Activated CD8-positive, alpha-beta T cell treated with anti-CD3 and anti-CD28 coated beads, Interleukin-2, amount 10 ng/mL, durations not matched to agents 7 days and 5 days (primary cell): Measurements from ENCODE around the gene NOTCH1. TPM values are rescaled to one million over a fixed set of nuclear protein-coding genes. Genes with fewer than 3 reads are reported as not detected.

Experiments used
- ATAC-seq: fragments of 150-1000 bp; cut with Tn5 transposase; one replicate; pipeline ENCODE4 v1.10.0; 2021; ENCODE audit warnings: moderate library complexity
- CTCF ChIA-PET: fragments of 350-600 bp; sonication (Branson Sonifier 250); formaldehyde crosslinking; loops from one replicate; lab custom pipeline; 2021; ENCODE audit warnings: antibody characterized with exemption; lab: Charles Lee
- POLR2A ChIA-PET: fragments of 350-600 bp; sonication (Branson Sonifier 250); formaldehyde crosslinking; loops from one replicate; lab custom pipeline; 2021; ENCODE audit warnings: antibody characterized with exemption; lab: Charles Lee
- DNase-seq: peaks from one replicate; pipeline ENCODE4 v3.0.0-alpha.2; 2020
- H3K27ac Mint-ChIP-seq: one replicate; pipeline ENCODE4 v1.8.0; 2021; ENCODE audit warnings: mild to moderate bottlenecking, mixed read lengths
- H3K27me3 Mint-ChIP-seq: one replicate; pipeline ENCODE4 v1.8.0; 2021; ENCODE audit warnings: low read depth, mixed read lengths
- H3K36me3 Mint-ChIP-seq: one replicate; pipeline ENCODE4 v1.8.0; 2021; ENCODE audit warnings: low read depth, mixed read lengths
- H3K4me1 Mint-ChIP-seq: one replicate; pipeline ENCODE4 v1.8.0; 2021; ENCODE audit warnings: low read depth, mixed read lengths
- H3K4me3 Mint-ChIP-seq: one replicate; pipeline ENCODE4 v1.8.0; 2021; ENCODE audit warnings: mild to moderate bottlenecking, mixed read lengths
- H3K9me3 Mint-ChIP-seq: one replicate; pipeline ENCODE4 v1.8.0; 2022; ENCODE audit warnings: mixed read lengths; ENCODE audit not compliant: insufficient read depth
- total RNA-seq, 2 experiments: library from RNA; stranded (reverse); gene quantifications; one replicate each; pipeline ENCODE4 v1.2.3, GENCODE V29; 2021

The NOTCH1 gene
- total RNA-seq, 2 experiments from 2014 or later: 86.6 to 94.1 TPM

GRCh38 chr9:136497916-136498695 lies 47.7 kb downstream of the NOTCH1 start:
- H3K9me3 Mint-ChIP-seq: no peaks in the 10 kb centered on the region
- ChIA-PET CTCF (no interaction called here), POLR2A (no interaction called here)
- no peaks in the 10 kb centered on the region for H3K4me1 Mint-ChIP-seq
- DNase-seq (no peak), ATAC-seq (no peak)
- H3K27ac Mint-ChIP-seq: no peak overlapping the region
- peaks cover 37% of the 10 kb centered on the region for H3K36me3 Mint-ChIP-seq
- no peaks in the 10 kb centered on the region for H3K27me3 Mint-ChIP-seq
- no peak overlapping the region for H3K4me3 Mint-ChIP-seq

GRCh38 chr9:136496801-136497620 lies 48.8 kb downstream of the NOTCH1 start:
- H3K4me1 Mint-ChIP-seq: no peaks in the 10 kb centered on the region
- no peaks in the 10 kb centered on the region for H3K27me3 Mint-ChIP-seq
- H3K36me3 Mint-ChIP-seq: peaks cover 33% of the 10 kb centered on the region
- POLR2A ChIA-PET: no interaction called here
- DNase-seq (no peak), ATAC-seq (no peak)
- H3K9me3 Mint-ChIP-seq: no peaks in the 10 kb centered on the region
- no peak overlapping the region for H3K4me3 Mint-ChIP-seq
- no peak overlapping the region for H3K27ac Mint-ChIP-seq
- CTCF ChIA-PET: no interaction called here

GRCh38 chr9:136496181-136496580 lies 49.7 kb downstream of the NOTCH1 start:
- Mint-ChIP-seq H3K9me3 (no peaks in the 10 kb centered on the region), H3K27me3 (no peaks in the 10 kb centered on the region), H3K4me3 (no peak overlapping the region), H3K36me3 (peaks cover 28% of the 10 kb centered on the region), H3K27ac (no peak overlapping the region), H3K4me1 (no peaks in the 10 kb centered on the region)
- ChIA-PET CTCF (interaction anchor here (0.9 kb wide), 1 partner anchor 13 kb away, joined by 3 read pairs; no protein-coding TSS in a partner anchor), POLR2A (no interaction called here)
- DNase-seq (no peak), ATAC-seq (no peak)

GRCh38 chr9:136495238-136495800 lies 50.5 kb downstream of the NOTCH1 start:
- ATAC-seq (no peak), DNase-seq (no peak)
- CTCF ChIA-PET: interaction anchor here (0.9 kb wide), 1 partner anchor 12 kb away, joined by 3 read pairs; no protein-coding TSS in a partner anchor
- Mint-ChIP-seq H3K36me3 (peaks cover 25% of the 10 kb centered on the region), H3K27ac (no peak overlapping the region), H3K4me3 (no peak overlapping the region), H3K9me3 (no peaks in the 10 kb centered on the region), H3K27me3 (no peaks in the 10 kb centered on the region), H3K4me1 (no peaks in the 10 kb centered on the region)
- POLR2A ChIA-PET: no interaction called here

GRCh38 chr9:136494531-136495215 lies 51.2 kb downstream of the NOTCH1 start:
- H3K27me3 Mint-ChIP-seq: no peaks in the 10 kb centered on the region
- no peak overlapping the region for H3K4me3 Mint-ChIP-seq
- ChIA-PET CTCF (no interaction called here), POLR2A (no interaction called here)
- H3K27ac Mint-ChIP-seq: no peak overlapping the region
- H3K36me3 Mint-ChIP-seq: peaks cover 22% of the 10 kb centered on the region
- H3K9me3 Mint-ChIP-seq: no peaks in the 10 kb centered on the region
- DNase-seq (no peak), ATAC-seq (no peak)
- no peaks in the 10 kb centered on the region for H3K4me1 Mint-ChIP-seq

- Mint-ChIP-seq H3K27me3 (no peaks in the 10 kb centered on the region), H3K4me1 (no peaks in the 10 kb centered on the region), H3K36me3 (peaks cover 20% of the 10 kb centered on the region), H3K9me3 (no peaks in the 10 kb centered on the region), H3K4me3 (no peak overlapping the region), H3K27ac (no peak overlapping the region)
- ChIA-PET POLR2A (no interaction called here), CTCF (no interaction called here)
- DNase-seq: no peak
- no peak for ATAC-seq
These were observed 51.8 kb downstream of the NOTCH1 start for GRCh38 chr9:136494012-136494411.

GRCh38 chr9:136493567-136493971 lies 52.3 kb downstream of the NOTCH1 start:
- Mint-ChIP-seq H3K4me3 (no peak overlapping the region), H3K27me3 (no peaks in the 10 kb centered on the region), H3K9me3 (no peaks in the 10 kb centered on the region), H3K36me3 (peaks cover 15% of the 10 kb centered on the region), H3K4me1 (no peaks in the 10 kb centered on the region), H3K27ac (no peak overlapping the region)
- ChIA-PET POLR2A (no interaction called here), CTCF (no interaction called here)
- DNase-seq (no peak), ATAC-seq (no peak)

GRCh38 chr9:136492978-136493522 lies 52.8 kb downstream of the NOTCH1 start:
- CTCF ChIA-PET: no interaction called here
- H3K36me3 Mint-ChIP-seq: peaks cover 11% of the 10 kb centered on the region
- no peak overlapping the region for H3K4me3 Mint-ChIP-seq
- H3K4me1 Mint-ChIP-seq: no peaks in the 10 kb centered on the region
- no peak for ATAC-seq
- POLR2A ChIA-PET: no interaction called here
- H3K27ac Mint-ChIP-seq: no peak overlapping the region
- H3K9me3 Mint-ChIP-seq: no peaks in the 10 kb centered on the region
- DNase-seq: no peak
- no peaks in the 10 kb centered on the region for H3K27me3 Mint-ChIP-seq

- Mint-ChIP-seq H3K27ac (peak overlapping the region; percentile 26), H3K36me3 (no peaks in the 10 kb centered on the region), H3K4me3 (no peak overlapping the region), H3K9me3 (no peaks in the 10 kb centered on the region), H3K27me3 (no peaks in the 10 kb centered on the region), H3K4me1 (peaks cover 5% of the 10 kb centered on the region)
- ATAC-seq (no peak), DNase-seq (no peak)
- CTCF ChIA-PET: interaction anchor here (1.0 to 7.2 kb wide), 4 partner anchors 50 to 154 kb away, joined by 4 to 55 read pairs (median 36); no protein-coding TSS in a partner anchor
- POLR2A ChIA-PET: no interaction called here
These were observed 56.1 kb downstream of the NOTCH1 start for GRCh38 chr9:136489731-136490130.

- ATAC-seq (peak; percentile 34), DNase-seq (peak; percentile 81)
- Mint-ChIP-seq H3K4me1 (peaks cover 8% of the 10 kb centered on the region), H3K4me3 (no peak overlapping the region), H3K27me3 (no peaks in the 10 kb centered on the region), H3K27ac (no peak overlapping the region), H3K9me3 (no peaks in the 10 kb centered on the region), H3K36me3 (no peaks in the 10 kb centered on the region)
- ChIA-PET POLR2A (no interaction called here), CTCF (interaction anchor here (0.7 to 7.2 kb wide), 11 partner anchors 45 to 176 kb away, joined by 3 to 55 read pairs (median 5); no protein-coding TSS in a partner anchor)
These were observed 57.3 kb downstream of the NOTCH1 start for GRCh38 chr9:136488247-136489214.
